ENCODE results near the gene AIDA. TPM values are rescaled to one million over a fixed set of nuclear protein-coding genes. Genes with fewer than 3 reads are reported as not detected.

The AIDA gene
- total and polyA plus RNA-seq, 2 donors (not counting 1 experiment from before 2014, with no cell fraction given): 67.9 to 153 TPM

DNA sequence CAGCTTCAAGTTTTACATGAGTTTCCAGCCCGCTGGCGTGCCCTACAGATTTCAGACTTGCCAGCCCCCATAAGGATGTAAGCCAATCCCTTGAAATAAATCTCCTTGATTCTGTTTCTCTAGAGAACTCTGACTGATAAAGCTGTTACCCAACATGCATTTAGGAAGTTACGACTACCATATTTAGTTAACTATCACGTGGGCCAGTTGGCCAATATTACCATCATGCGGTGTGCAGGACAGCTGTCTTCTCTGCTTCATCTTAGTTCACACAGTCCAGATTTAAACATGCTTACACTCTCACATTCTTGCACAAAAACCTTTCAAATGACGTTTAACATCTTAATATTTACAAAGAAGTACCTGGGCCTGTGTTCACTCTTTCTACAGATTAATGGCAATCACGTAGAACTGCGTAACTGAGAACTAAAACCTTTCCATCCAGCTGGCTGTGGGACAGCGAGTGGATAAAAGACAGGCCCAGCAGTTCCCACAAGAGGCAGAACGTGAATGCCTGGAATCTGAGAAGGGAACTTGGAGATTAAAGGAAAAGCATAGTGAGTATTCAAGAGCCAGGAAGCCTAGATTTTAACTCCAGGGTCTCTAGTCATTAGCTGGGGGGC, 45.5 kb upstream of the AIDA start:
- H3K9ac ChIP-seq (ENCODE audit: insufficient read depth, low read length): no peak overlapping the region
- no peaks in the 10 kb centered on the region for H4K20me1 ChIP-seq (ENCODE audit: control insufficient read depth, extremely low read depth, insufficient read depth, low read length)
- H3K4me1 ChIP-seq (ENCODE audit: control insufficient read depth, extremely low read depth, insufficient read depth, low read length): peaks cover 2% of the 10 kb centered on the region
- DNase-seq (ENCODE audit: low read depth in 2 of 2): peak in 1 of 2 donors; percentile 26
- H3K79me2 ChIP-seq (ENCODE audit: control insufficient read depth, insufficient read depth, low read length): no peaks in the 10 kb centered on the region
- H3K4me2 ChIP-seq (ENCODE audit: extremely low read depth, insufficient read depth, low read length): no peak overlapping the region
- H3K27me3 ChIP-seq (ENCODE audit: control insufficient read depth, insufficient read depth, low read length): no peaks in the 10 kb centered on the region
- H3K27ac ChIP-seq (ENCODE audit: insufficient read depth, low read length): no peak overlapping the region
- no peaks in the 10 kb centered on the region for H3K9me3 ChIP-seq (ENCODE audit: control insufficient read depth, insufficient read depth, low read depth, low read length)
- H3K36me3 ChIP-seq (ENCODE audit: control insufficient read depth, insufficient read depth, low read length): no peaks in the 10 kb centered on the region
- no peak overlapping the region for H3K4me3 ChIP-seq (replicated peaks in 1 of 4; ENCODE audit: control extremely low read depth in 1 of 4, insufficient read depth in 1 of 4, low read depth in 3 of 4, low read length in 4 of 4)
- TF ChIP-seq, protein P1, sequence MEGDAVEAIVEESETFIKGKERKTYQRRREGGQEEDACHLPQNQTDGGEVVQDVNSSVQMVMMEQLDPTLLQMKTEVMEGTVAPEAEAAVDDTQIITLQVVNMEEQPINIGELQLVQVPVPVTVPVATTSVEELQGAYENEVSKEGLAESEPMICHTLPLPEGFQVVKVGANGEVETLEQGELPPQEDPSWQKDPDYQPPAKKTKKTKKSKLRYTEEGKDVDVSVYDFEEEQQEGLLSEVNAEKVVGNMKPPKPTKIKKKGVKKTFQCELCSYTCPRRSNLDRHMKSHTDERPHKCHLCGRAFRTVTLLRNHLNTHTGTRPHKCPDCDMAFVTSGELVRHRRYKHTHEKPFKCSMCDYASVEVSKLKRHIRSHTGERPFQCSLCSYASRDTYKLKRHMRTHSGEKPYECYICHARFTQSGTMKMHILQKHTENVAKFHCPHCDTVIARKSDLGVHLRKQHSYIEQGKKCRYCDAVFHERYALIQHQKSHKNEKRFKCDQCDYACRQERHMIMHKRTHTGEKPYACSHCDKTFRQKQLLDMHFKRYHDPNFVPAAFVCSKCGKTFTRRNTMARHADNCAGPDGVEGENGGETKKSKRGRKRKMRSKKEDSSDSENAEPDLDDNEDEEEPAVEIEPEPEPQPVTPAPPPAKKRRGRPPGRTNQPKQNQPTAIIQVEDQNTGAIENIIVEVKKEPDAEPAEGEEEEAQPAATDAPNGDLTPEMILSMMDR (conservative IDR thresholded peaks at IDR 0.05 in 1 of 2, IDR thresholded peaks at IDR 0.05 in 1 of 2; ENCODE audit: low read depth in 1 of 2, low read length in 2 of 2): no peak
- TF ChIP-seq EZH2 (IDR thresholded peaks at IDR 0.05; ENCODE audit: low read length, missing control alignments): no peak
- H2AFZ ChIP-seq (ENCODE audit: low read length): no peak overlapping the region

DNA sequence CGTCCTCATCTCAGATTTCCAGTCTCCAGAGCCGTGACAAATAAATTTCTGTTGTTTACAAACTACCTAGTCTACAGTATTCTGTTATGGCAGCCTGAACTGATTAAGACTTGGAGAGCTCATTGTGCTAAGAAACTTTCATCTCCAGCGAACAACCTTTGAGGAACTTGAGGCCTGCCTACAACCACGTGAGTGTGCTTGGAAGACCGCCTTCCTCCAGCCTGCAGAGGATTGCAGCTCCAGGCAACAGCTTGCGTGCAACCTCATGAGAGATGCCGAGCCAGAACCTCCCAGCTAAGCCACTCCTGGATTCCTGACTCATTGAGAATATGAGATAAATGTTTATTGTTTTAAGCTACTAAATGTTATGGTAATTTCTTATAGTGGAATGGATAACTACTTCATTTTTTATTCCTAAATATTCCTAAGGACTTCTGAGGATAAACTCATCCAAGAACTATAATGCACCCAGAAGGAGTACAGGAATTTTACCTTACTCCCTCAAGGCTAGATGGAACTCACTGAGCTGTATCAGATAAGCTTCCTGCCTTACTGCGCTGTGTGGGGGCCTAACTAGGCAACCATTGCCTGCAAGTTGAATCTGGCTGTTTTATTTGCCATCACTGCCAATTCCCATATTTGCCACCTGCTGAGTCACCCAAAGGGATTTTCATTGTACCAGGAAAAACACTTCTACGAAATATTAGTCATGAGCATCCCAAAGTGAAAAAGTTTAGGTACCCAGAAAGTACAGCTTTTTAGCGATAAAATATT, 42.3 kb upstream of the AIDA start:
- H4K20me1 ChIP-seq (ENCODE audit: control insufficient read depth, extremely low read depth, insufficient read depth, low read length): no peaks in the 10 kb centered on the region
- H3K4me1 ChIP-seq (ENCODE audit: control insufficient read depth, extremely low read depth, insufficient read depth, low read length): peaks cover 2% of the 10 kb centered on the region
- no peak overlapping the region for H3K9ac ChIP-seq (ENCODE audit: insufficient read depth, low read length)
- peak overlapping the region; percentile 66 for H3K4me2 ChIP-seq (ENCODE audit: extremely low read depth, insufficient read depth, low read length)
- DNase-seq (ENCODE audit: low read depth in 2 of 2): peak; percentile 96 to 97
- H3K27me3 ChIP-seq (ENCODE audit: control insufficient read depth, insufficient read depth, low read length): no peaks in the 10 kb centered on the region
- H3K9me3 ChIP-seq (ENCODE audit: control insufficient read depth, insufficient read depth, low read depth, low read length): no peaks in the 10 kb centered on the region
- H3K36me3 ChIP-seq (ENCODE audit: control insufficient read depth, insufficient read depth, low read length): no peaks in the 10 kb centered on the region
- H3K79me2 ChIP-seq (ENCODE audit: control insufficient read depth, insufficient read depth, low read length): no peaks in the 10 kb centered on the region
- H2AFZ ChIP-seq (ENCODE audit: low read length): no peak overlapping the region
- TF ChIP-seq, protein P1 (conservative IDR thresholded peaks at IDR 0.05 in 1 of 2, IDR thresholded peaks at IDR 0.05 in 1 of 2; ENCODE audit: low read depth in 1 of 2, low read length in 2 of 2): no peak
- no peak overlapping the region for H3K4me3 ChIP-seq (replicated peaks in 1 of 4; ENCODE audit: control extremely low read depth in 1 of 4, insufficient read depth in 1 of 4, low read depth in 3 of 4, low read length in 4 of 4)
- H3K27ac ChIP-seq (ENCODE audit: insufficient read depth, low read length): peak overlapping the region; percentile 36

DNA sequence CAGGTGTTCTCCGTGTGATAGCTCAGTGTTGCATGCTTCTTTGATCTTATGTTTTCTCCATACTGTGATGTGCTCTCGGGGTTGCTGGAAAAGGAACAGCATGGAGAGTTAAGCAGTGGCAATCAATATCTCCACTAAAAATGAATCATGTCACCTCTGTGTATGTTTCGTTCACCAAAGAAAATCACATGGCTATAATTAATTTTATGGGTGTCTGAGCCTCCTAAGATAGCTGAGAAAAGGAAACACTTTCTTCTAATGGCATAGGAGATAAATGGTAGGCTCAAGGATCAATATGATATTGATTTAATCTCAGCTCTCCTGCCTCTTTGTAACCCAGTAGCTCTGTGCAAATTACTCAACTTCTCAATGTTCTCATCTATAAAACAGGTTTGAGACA, 39.0 kb upstream of the AIDA start:
- H3K27ac ChIP-seq (ENCODE audit: insufficient read depth, low read length): no peak overlapping the region
- no peak overlapping the region for H3K4me2 ChIP-seq (ENCODE audit: extremely low read depth, insufficient read depth, low read length)
- TF ChIP-seq, protein P1 (conservative IDR thresholded peaks at IDR 0.05 in 1 of 2, IDR thresholded peaks at IDR 0.05 in 1 of 2; ENCODE audit: low read depth in 1 of 2, low read length in 2 of 2): no peak
- TF ChIP-seq EZH2 (IDR thresholded peaks at IDR 0.05; ENCODE audit: low read length, missing control alignments): no peak
- no peaks in the 10 kb centered on the region for H3K9me3 ChIP-seq (ENCODE audit: control insufficient read depth, insufficient read depth, low read depth, low read length)
- H3K9ac ChIP-seq (ENCODE audit: insufficient read depth, low read length): no peak overlapping the region
- no peaks in the 10 kb centered on the region for H3K36me3 ChIP-seq (ENCODE audit: control insufficient read depth, insufficient read depth, low read length)
- no peak for DNase-seq (ENCODE audit: low read depth in 2 of 2)
- H3K4me1 ChIP-seq (ENCODE audit: control insufficient read depth, extremely low read depth, insufficient read depth, low read length): peaks cover 2% of the 10 kb centered on the region
- no peaks in the 10 kb centered on the region for H4K20me1 ChIP-seq (ENCODE audit: control insufficient read depth, extremely low read depth, insufficient read depth, low read length)
- no peaks in the 10 kb centered on the region for H3K27me3 ChIP-seq (ENCODE audit: control insufficient read depth, insufficient read depth, low read length)
- H3K79me2 ChIP-seq (ENCODE audit: control insufficient read depth, insufficient read depth, low read length): no peaks in the 10 kb centered on the region
- H2AFZ ChIP-seq (ENCODE audit: low read length): no peak overlapping the region
- H3K4me3 ChIP-seq (replicated peaks in 1 of 4; ENCODE audit: control extremely low read depth in 1 of 4, insufficient read depth in 1 of 4, low read depth in 3 of 4, low read length in 4 of 4): no peak overlapping the region

Measured in fibroblast of lung (primary cell).